Epithelial cell of prostate (primary cell): ENCODE results near the gene LYPD5.
"Not testable (repeated sequence)": the region's sequence is repeated elsewhere in the genome, so short reads cannot be mapped to it uniquely, and the experiment has no call there.

Experiments used
- DNase-seq: peaks from one replicate; pipeline ENCODE4 v3.0.0-alpha.2; 2011; ENCODE audit warnings: low read depth, low spot score
- H3K27ac ChIP-seq: fragments of 450-650 bp; 2 replicates; pipeline ENCODE4 v1.5.1; 2017; ENCODE audit warnings: mild to moderate bottlenecking

Gene LYPD5

GRCh38 chr19:43780706-43781525, 21.3 kb downstream of the LYPD5 start, which contains the start of gene KCNN4:
Gene KCNN4, minus strand, starts transcription at chr19:43780973. Its CDS starts 112 bp downstream, at chr19:43780861.
- peak; percentile 95 for DNase-seq
- H3K27ac ChIP-seq = peak within 1 kb of the TSS; percentile 63

GRCh38 chr19:43779820-43780219, 22.4 kb downstream of the LYPD5 start:
- peak overlapping the region; percentile 63 for H3K27ac ChIP-seq
- DNase-seq = no peak

GRCh38 chr19:43779147-43779819, 23.0 kb downstream of the LYPD5 start:
- peak overlapping the region; percentile 63 for H3K27ac ChIP-seq
- no peak for DNase-seq

GRCh38 chr19:43778651-43779050, 23.6 kb downstream of the LYPD5 start:
- DNase-seq = no peak
- H3K27ac ChIP-seq = peak overlapping the region; percentile 63

- H3K27ac ChIP-seq = peak overlapping the region; percentile 63
- DNase-seq = no peak
Measured at GRCh38 chr19:43777163-43777695, 25.0 kb downstream of the LYPD5 start.

- no peak overlapping the region for H3K27ac ChIP-seq
- DNase-seq = no peak
Measured at GRCh38 chr19:43776286-43776685, 26.0 kb downstream of the LYPD5 start.

- DNase-seq = no peak
- no peak overlapping the region for H3K27ac ChIP-seq
Measured at GRCh38 chr19:43775299-43775890, 26.9 kb downstream of the LYPD5 start.

- not testable (repeated sequence) for DNase-seq, H3K27ac ChIP-seq
Measured at GRCh38 chr19:43774940-43775258, 27.3 kb downstream of the LYPD5 start.

GRCh38 chr19:43774103-43774939, 27.9 kb downstream of the LYPD5 start:
- DNase-seq = no peak
- no peak overlapping the region for H3K27ac ChIP-seq

GRCh38 chr19:43773725-43774102, 28.5 kb downstream of the LYPD5 start:
- no peak overlapping the region for H3K27ac ChIP-seq
- DNase-seq = no peak

- H3K27ac ChIP-seq = no peak overlapping the region
- DNase-seq = no peak
Measured at GRCh38 chr19:43769256-43769655, 33.0 kb downstream of the LYPD5 start.

GRCh38 chr19:43768273-43769050, 33.8 kb downstream of the LYPD5 start:
- peak overlapping the region; percentile 25 for H3K27ac ChIP-seq
- no peak for DNase-seq

- no peak overlapping the region for H3K27ac ChIP-seq
- DNase-seq = no peak
Measured at GRCh38 chr19:43767818-43768217, 34.4 kb downstream of the LYPD5 start.

- DNase-seq = no peak
- no peak overlapping the region for H3K27ac ChIP-seq
Measured at GRCh38 chr19:43767316-43767715, 34.9 kb downstream of the LYPD5 start.

GRCh38 chr19:43766755-43767043, 35.5 kb downstream of the LYPD5 start:
- peak overlapping the region; percentile 92 for H3K27ac ChIP-seq
- no peak for DNase-seq

- H3K27ac ChIP-seq = peak overlapping the region; percentile 92
- peak; percentile 81 for DNase-seq
Measured at GRCh38 chr19:43765109-43765876, 37.0 kb downstream of the LYPD5 start.

GRCh38 chr19:43764684-43765083, 37.6 kb downstream of the LYPD5 start:
- DNase-seq = not testable (repeated sequence)
- H3K27ac ChIP-seq = peak overlapping the region; percentile 92

GRCh38 chr19:43763473-43763939, 38.7 kb downstream of the LYPD5 start:
- DNase-seq = no peak
- H3K27ac ChIP-seq = peak overlapping the region; percentile 31

GRCh38 chr19:43762814-43763213, 39.4 kb downstream of the LYPD5 start:
- DNase-seq = no peak
- H3K27ac ChIP-seq = no peak overlapping the region
